AG04449 (cell line): ENCODE measurements around the gene TSPAN31.
A peak's percentile ranks its signal among the peaks of the same experiment; 100 is the strongest.

ENCODE experiments used
- CTCF ChIA-PET: fragments of 350-600 bp; formaldehyde crosslinking; extraction: SDS; loops from one replicate; lab custom pipeline; 2021; ENCODE audit warnings: antibody characterized with exemption; lab: Yijun Ruan, JAX
- POLR2A ChIA-PET: fragments of 400-600, 350-600 bp; formaldehyde crosslinking; extraction: SDS; loops from one replicate; lab custom pipeline; 2020; ENCODE audit warnings: antibody characterized with exemption, inconsistent platforms; lab: Yijun Ruan, JAX
- DNase-seq: peaks from one replicate; pipeline ENCODE4 v3.0.0-alpha.2; 2010; ENCODE audit warnings: low read depth, low spot score
- H3K4me3 ChIP-seq: 2 replicates; pipeline ENCODE4 v1.5.1; 2011; ENCODE audit warnings: low read depth, mild to moderate bottlenecking, control low read depth, low read length
- TF ChIP-seq, protein P1 (sequence below): IDR thresholded peaks from one replicate; pipeline ENCODE4 v1.5.1; 2011; ENCODE audit warnings: mild to moderate bottlenecking, moderate library complexity, low read length, control low read depth, inconsistent platforms; ENCODE audit not compliant: insufficient read depth; ENCODE audit errors: missing control alignments

Gene TSPAN31

DNA sequence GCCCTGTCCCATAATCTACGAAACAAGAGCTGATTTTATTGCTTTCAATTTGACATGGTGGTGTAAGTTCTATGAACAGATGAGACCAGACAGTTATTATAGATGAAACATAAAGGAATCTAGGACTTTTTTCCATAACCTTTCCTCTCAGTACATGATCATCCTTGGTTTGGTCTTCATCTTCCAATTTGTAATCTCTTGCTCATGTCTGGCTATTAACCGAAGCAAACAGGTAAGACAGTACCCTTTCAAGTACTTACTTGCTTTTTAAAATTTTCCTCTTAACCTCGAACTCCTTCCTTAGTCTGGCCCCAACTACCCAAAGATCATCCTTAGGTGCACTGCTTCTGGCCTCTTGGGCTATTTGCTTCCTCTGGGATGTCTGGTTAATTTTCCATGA is 1.2 kb downstream of the TSPAN31 start:
- peak overlapping the region; percentile 98 for H3K4me3 ChIP-seq
- TF ChIP-seq, protein P1, sequence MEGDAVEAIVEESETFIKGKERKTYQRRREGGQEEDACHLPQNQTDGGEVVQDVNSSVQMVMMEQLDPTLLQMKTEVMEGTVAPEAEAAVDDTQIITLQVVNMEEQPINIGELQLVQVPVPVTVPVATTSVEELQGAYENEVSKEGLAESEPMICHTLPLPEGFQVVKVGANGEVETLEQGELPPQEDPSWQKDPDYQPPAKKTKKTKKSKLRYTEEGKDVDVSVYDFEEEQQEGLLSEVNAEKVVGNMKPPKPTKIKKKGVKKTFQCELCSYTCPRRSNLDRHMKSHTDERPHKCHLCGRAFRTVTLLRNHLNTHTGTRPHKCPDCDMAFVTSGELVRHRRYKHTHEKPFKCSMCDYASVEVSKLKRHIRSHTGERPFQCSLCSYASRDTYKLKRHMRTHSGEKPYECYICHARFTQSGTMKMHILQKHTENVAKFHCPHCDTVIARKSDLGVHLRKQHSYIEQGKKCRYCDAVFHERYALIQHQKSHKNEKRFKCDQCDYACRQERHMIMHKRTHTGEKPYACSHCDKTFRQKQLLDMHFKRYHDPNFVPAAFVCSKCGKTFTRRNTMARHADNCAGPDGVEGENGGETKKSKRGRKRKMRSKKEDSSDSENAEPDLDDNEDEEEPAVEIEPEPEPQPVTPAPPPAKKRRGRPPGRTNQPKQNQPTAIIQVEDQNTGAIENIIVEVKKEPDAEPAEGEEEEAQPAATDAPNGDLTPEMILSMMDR, result no peak
- DNase-seq, result no peak
- ChIA-PET CTCF (interaction anchor here (2.2 to 3.6 kb wide), 2 partner anchors 10 to 11 kb away, joined by 11 to 16 read pairs; no protein-coding TSS in a partner anchor), POLR2A (no interaction called here)

DNA sequence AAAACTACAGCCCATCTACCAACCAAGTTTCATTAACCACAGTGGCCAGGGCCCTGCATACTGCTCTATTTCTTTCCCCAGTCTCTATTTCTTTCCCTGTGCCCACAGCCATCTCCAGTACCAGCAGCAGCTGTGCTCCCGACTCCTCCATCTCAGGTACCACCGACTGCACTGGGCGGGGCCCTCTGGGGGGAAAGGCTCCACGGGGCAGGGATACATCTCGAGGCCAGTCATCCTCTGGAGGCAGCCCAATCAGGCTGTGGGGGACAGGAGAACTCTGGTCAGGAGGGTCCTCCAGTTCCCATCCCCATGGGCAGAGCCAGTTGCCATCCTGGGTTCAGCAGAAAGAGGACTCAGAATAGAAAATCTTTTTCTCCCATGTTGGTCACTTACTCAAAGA is 4.2 kb downstream of the TSPAN31 start:
- no peak for DNase-seq
- CTCF ChIA-PET, result interaction anchor here (1.5 to 2.4 kb wide), 2 partner anchors 8 to 23 kb away, joined by 3 to 6 read pairs; no protein-coding TSS in a partner anchor

DNA sequence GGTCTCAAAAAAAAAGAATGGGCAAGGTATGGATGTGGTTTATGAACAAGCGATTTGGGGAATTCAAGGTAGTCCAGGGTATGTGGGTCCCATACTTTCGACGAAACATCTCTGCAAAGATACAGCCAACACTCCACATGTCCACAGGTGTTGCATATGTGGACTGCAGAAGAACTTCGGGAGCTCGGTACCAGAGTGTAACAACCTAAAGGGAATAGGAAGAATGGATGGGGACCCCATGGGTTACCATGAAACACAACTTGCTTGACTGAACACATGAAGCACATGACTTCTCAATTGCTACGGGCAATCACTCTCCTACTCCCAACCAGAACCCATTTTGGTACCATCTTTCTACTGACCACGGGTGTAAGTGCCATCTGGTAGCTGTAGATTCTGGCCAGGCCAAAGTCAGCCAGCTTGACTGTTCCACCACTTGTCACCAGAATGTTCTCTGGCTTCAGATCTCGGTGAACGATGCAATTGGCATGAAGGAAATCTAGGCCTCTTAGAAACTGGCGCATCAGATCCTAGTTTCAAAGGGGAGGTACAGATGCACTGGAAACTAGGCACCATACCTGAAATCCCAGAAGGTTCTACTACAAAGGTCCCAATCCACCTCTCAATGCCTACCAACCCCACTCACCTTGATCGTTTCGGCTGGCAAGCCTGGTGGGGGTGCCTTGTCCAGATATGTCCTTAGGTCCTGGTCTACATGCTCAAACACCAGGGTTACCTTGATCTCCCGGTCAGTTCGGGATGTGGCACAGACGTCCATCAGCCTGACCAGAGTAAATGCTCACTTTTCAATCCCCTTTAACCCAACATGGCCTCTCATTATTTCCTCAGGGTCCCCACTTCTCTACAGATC is 6.0 kb downstream of the TSPAN31 start:
- H3K4me3 ChIP-seq, result peak overlapping the region; percentile 84
- TF ChIP-seq, protein P1, result no peak
- ChIA-PET CTCF (interaction anchor here (1.0 to 1.4 kb wide), 2 partner anchors 9 to 14 kb away, joined by 3 to 5 read pairs; no protein-coding TSS in a partner anchor), POLR2A (no interaction called here)
- no peak for DNase-seq

More for the DNA sequence above, 4.2 kb downstream of the TSPAN31 start:
- TF ChIP-seq, protein P1, result no peak
- H3K4me3 ChIP-seq, result no peak overlapping the region
- POLR2A ChIA-PET, result interaction anchor here (0.7 kb wide), 1 partner anchor 24 kb away, joined by 3 read pairs; no protein-coding TSS in a partner anchor

DNA sequence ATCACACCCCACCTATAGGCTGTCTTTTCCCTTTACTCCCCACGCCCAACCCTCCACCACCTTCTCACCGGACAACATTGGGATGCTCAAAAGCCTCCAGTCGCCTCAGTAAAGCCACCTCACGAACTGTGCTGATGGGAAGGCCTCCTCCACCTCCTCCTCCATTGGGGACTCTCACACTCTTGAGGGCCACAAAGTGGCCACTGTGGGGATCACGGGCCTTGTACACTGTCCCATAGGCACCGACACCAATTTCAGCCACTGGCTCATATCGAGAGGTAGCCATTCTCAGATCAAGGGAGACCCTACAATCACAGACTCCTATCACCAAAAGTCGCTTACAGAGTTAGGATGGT is 6.6 kb downstream of the TSPAN31 start:
- DNase-seq, result no peak
- ChIA-PET CTCF (interaction anchor here (1.4 kb wide), 1 partner anchor 8 kb away, joined by 5 read pairs; no protein-coding TSS in a partner anchor), POLR2A (no interaction called here)
- TF ChIP-seq, protein P1, result no peak
- H3K4me3 ChIP-seq, result peak overlapping the region; percentile 84

DNA sequence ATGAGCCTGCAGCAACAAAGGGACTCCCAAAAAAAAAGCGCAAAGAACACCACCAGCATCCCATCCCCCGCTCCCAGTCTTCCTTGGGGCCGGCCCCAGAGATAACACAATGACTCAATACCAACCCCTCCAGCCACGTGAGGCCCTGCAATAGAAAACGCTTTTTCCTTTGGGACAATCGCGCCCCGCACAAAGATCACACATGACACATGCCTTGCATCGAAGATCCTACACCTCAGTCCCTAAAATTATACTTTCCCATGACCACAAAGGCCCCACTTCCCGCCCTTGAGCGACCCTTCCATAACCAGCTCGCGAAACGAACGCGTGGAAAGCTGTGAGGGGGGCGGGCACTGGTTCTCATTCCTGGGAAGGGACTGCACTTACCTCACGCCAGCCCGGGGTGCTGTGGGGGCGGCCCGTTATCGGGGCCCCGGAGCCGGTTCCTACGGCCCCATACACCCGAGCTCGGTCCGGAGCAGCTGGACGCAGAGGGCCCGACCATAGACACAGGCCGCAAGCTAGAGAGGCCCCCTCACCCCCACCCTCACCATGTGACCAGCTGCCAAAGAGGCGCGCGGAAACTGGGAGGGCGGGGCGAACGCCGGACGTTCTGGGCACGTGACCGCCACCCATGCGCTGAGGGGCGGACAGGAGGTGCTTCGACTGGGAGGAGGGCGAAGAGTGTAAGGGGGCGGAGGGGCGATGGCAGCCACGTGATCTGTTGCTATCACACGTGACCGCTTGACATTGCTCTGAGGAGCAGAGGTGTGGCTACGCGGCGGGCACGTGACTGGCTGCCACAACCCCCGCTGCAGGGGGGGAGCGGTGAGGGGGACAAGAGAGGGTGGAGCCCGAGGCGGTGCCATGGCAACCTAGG is 7.2 kb downstream of the TSPAN31 start, which contains the start of gene CDK4:
Gene CDK4, minus strand, starts transcription at position 523 of the 880 bp plus-strand sequence. CDS start 593 bp downstream, outside the sequence.
- ChIA-PET POLR2A (interaction anchor here (0.8 to 1.0 kb wide), 3 partner anchors 20 to 142 kb away, joined by 3 to 4 read pairs (median 3); partner anchors contain the start of genes EEF1AKMT3 and METTL1), CTCF (interaction anchor here (0.6 to 1.0 kb wide), 2 partner anchors 9 to 31 kb away, joined by 3 read pairs; partner anchors contain the start of gene TSFM)
- TF ChIP-seq, protein P1, result no peak
- peak within 1 kb of the TSS; percentile 84 for H3K4me3 ChIP-seq
- peak; percentile 96 for DNase-seq
